NCI-H2081 (cell line): Measurements from ENCODE around the gene ZNF775.

Experiments
- DNase-seq, 2 experiments: peaks; one replicate each; lab custom pipeline; 2025; lab: John Stamatoyannopoulos, UW

ZNF775 gene

DNA sequence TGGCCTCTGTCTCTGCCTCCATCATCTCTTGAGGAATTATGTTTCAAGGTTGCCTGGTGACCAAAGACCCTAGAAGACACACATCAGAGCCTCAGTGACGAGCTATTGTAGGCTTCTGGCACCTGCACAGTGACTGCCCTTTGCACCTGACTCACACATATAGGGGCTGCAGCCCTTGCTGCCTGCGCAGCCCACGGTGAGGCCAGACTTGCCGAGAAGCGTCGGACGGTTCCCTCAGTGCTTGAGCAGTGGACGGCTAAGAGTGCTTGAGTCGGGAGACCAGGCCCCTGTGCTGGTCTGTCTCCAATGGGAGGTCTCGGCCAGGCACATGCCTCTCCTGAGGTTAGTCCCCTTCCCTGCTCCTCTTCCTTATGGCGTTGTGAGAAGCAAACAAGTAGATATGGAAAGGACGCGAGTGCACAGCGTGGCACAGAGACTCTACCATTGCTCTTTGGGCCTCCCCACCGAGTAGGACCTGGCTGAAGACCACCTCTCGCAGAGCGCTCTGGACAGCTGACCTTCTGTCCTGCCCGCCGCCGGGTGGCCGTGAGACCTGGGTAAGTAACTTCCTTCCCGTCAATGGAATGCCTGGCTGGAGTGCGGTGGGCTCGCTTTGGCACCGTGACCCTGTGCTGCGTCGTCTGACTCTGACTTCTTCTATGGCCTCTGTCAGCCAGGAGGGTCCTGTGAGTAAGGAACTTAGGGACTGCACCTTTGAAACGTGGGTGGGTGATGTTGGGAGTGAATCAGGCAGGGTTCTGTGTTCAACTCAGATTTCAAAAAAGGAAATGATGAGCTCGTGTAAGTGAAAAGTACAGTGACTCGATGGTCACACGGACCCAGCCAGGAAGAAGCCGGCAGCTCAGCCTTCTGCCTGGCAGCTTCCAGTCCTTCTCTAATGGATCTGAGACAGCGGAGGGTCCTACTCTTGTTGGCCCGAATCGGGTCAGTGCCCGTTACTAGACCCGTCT, 33.7 kb downstream of the ZNF775 start:
- DNase-seq: no peak

DNA sequence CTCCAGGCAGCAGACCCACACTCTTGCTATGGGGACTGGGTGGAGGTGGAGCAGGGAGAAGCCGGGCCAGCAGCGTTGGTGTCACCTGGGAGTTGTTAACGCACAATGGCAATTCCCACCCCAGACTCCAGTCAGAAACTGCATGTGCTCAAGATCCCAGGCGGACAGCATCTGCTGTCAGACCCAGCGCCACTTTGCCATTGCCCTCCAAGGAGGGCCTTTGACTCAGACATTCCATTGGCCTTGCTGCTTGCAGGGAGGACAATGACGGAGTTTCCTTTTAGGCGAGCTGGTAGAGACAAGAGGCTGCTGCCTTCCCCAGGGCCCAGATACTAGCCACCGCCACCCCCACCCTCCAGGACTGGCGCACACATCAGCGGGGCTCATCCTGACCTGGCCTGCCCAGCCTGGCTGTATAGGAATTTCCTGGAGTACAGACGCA, 34.5 kb downstream of the ZNF775 start:
- no peak for DNase-seq

DNA sequence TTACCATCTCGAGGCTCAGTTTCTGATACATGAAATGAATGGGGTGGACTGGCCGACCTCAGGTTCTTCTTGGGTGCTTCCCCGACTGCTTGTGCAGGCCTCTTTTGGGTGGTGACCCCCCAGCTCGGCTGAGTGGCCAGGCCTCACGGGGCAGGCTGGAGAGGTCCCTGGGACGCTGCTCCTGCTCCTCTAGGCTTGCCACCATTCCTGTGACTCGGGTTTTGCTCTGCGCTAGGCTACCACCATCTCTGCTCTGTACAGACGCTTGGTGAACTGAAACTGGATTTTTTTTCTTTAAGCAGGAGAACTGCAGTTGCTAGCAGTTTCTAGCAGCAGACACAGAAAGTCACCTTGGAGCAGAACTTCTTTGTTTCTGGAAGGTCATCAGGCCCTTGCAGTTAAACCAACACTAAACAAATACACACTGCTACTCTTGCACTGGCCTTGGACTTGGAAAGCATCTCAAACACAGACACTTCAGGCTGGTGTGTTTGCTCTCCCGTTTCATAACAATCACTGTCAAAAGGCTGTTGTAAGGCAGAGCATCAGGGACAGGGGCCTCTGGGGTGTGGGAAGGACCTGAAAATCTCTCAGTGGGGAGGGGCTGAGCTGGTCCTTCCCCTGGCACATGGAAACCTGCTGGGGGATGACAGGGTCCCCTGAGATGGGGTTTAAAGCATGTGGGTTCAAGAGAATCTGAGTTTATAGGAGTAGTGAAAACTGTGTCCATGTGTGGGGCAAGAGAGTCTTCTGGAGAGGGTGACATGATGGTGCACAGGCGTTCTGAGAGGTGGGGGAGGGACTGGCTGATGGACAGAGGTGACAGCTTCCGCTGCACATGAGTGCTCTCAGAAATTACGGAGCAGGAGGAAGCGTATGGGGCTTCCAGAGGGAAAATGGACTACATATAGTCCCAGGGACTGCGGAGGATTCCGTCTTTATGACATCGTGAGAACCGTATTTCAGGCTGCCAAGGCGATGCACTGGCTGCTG, 36.3 kb downstream of the ZNF775 start:
- no peak for DNase-seq

- no peak for DNase-seq
Measured at GRCh38 chr7:150417239-150417638, 38.1 kb downstream of the ZNF775 start.

- no peak for DNase-seq
Measured at GRCh38 chr7:150417863-150418262, 38.7 kb downstream of the ZNF775 start.

DNA sequence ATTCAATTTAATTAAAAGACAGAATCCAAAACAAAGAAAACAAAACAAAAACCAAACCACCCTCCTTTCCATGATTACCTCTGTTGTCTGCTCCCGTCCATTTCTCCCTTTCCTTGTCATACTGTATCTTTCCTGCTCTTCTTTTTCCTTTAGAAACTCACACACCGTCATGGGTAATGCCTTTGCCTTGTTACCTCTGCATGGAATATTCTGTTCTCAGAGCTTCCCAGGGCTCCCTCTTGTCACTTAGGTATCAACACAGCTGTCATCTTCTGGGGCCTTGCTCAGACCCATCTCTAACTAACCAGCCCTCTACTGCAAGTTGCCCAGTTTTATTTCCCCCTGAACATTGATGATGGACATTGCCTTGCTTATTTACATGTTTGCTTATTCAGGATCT, 41.1 kb downstream of the ZNF775 start:
- DNase-seq: no peak

DNA sequence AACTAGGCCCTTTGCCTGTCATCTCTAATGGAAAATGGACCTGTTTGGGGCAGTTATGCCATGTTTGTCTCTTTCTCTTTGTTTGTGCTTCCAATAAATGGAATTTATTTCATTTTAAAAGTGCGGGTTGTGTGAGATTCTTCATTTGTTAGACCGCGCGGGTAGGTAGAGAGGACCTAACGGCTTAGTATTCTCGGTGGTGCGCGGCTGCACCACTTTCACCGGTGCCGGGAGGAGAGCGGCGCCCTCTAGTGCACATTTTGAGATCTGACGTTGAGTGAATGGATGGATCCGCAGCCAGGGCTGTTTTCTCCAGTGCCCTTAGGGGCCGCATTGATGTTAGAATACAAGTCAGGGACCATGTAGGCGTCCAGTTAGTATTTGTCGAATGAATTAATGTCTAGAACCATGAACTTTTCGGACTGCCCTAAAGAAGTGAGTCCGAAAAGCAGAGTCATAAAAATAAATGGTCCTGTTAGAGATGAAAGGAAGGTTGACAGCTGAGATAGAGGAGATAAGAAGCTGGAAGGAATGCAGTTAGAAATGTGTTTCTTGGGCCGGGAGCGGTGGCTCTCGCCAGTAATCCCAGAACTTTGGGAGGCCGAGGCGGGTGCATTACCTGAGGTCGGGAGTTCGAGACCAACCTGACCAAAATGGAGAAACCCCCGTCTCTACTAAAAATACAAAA, 42.0 kb downstream of the ZNF775 start:
- DNase-seq: peak; percentile 87

DNA sequence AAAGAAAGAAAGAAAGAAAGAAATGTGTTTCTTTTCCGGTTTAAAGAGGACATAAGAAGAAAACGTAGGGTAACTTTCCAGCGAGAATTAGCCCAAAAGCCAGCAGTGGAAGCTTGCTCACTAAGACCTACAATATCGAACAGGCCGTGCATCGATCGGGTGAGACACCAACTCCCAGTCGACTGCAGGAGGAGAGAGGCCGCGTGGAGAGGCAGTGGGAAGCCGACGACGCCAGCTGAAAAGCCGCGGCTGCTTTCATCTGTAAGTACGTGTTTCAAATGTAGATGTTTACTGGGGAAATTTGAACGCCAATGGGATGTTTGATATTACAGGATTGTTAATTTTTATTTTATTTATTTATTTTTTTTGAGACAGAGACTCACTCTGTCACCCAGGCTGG, 42.7 kb downstream of the ZNF775 start:
- DNase-seq: no peak

- no peak for DNase-seq
Measured at GRCh38 chr7:150425670-150426069, 46.5 kb downstream of the ZNF775 start.

- peak; percentile 60 to 82 for DNase-seq
Measured at GRCh38 chr7:150428671-150429451, 49.7 kb downstream of the ZNF775 start.

DNA sequence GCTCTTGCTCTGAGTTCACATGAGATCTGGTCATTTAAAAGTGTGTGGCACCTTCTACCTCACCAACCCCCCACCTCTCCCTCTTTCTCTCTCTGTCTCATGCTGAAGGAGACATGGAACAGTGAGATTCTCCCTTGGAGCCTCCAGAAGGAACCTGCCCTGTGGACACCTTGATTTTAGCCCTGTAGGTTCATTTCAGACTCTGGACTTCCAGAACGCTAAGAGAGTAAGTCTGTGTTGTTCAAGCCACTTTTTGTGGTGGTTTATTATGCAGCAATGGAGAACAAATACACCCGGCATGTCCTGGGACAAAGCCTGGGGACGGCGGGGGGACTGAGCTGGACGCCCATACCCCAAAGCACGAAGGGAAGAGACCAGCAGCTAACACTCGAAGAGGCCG, 50.6 kb downstream of the ZNF775 start:
- no peak for DNase-seq

DNA sequence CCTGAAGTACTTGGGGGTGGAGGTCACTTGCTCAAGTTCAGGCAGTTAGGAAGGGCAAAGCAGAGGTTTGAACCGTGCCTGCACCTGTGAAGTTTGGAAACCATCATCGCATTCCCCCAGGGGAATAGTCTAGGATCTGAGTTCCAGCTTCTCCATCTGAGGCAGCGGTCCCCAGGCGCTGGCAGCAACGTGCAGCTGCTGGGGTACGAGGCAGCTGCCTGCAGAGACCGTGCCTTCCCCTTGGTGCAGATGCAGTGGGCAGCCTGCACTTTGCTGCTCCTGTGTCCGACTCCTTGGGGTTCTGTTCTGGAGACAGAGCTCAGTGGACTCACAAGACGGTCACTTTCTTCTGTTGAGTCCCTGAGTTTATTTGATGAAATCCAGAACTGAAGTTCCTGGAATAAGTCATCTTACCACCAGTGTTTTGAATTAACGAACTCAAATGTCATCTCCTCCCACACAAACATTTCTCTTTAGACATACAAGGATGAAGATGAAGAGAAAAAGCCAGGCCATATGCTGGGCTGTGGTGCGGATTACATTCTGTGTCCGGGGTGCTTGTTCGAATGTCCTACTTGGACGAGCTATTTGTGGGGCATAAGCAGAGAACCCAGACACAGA, 51.4 kb downstream of the ZNF775 start:
- DNase-seq: no peak

GRCh38 chr7:150431839-150432658, 52.9 kb downstream of the ZNF775 start:
- no peak for DNase-seq

GRCh38 chr7:150432915-150433892, 54.1 kb downstream of the ZNF775 start:
- DNase-seq: no peak

DNA sequence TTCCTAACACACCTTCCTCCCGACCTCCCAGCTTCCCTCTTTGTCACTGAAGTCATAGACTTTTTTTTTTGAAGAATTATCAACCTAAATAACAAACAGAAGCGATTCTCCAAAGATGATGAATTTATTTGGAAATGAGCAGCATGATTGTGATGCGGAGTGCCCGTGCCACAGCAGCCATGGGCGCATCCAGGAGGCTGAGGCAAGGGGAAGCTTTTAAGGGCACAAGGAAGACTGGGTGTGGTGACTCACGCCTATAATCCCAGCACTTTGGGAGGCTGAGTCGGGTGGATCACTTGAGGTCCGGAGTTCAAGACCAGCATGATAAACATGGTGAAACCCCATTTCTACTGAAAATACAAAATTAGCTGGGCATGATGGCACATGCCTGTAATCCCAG, 55.1 kb downstream of the ZNF775 start:
- no peak for DNase-seq

DNA sequence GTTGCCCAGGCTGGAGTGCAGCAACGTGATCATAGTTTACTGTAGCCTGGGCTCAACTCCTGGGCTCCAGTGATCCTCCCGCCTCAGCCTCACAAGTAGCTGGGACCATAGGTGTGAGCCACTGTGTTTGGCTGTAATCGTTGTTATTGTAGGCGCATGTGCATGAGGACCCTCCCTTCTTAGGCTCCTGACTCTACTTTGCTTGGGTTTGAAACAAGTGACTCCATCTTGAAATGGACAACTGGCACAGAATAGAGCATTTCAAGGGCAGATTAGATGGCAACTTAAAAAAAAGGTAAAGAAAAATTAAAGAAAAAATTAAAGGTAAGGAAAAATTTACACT, 55.9 kb downstream of the ZNF775 start:
- DNase-seq: no peak

- DNase-seq: no peak
Measured at GRCh38 chr7:150435390-150436073, 56.4 kb downstream of the ZNF775 start.

GRCh38 chr7:150439967-150440366, 60.8 kb downstream of the ZNF775 start:
- DNase-seq: no peak
